ENCODE measurements around the gene ZNF280D. TPM values are rescaled to one million over a fixed set of nuclear protein-coding genes. Genes with fewer than 3 reads are reported as not detected.

The ZNF280D gene
- total RNA-seq, 1 donor from 2014 or later, result 10.0 TPM

DNA sequence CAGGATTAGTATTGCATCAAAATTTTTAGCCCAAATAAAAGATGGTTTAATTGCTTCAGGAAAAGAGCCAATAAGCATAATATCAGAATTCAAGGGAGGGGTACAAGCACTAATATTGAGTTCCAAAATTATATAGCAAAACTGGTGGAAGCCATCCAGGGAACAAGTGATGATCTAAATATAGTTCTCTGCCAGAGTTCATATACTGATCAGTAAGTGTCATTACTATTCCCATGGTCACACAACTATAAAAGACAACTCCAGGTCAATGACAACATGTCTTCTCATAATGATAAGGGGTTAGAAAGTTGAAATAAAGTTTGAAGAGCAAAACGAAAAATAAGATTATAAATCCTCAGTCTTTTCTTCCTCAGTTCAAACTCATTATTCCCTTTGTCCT is 57.4 kb downstream of the ZNF280D start:
- Mint-ChIP-seq H3K4me3 (no peak overlapping the region), H3K27me3 (ENCODE audit: low read depth) (no peaks in the 10 kb centered on the region)

DNA sequence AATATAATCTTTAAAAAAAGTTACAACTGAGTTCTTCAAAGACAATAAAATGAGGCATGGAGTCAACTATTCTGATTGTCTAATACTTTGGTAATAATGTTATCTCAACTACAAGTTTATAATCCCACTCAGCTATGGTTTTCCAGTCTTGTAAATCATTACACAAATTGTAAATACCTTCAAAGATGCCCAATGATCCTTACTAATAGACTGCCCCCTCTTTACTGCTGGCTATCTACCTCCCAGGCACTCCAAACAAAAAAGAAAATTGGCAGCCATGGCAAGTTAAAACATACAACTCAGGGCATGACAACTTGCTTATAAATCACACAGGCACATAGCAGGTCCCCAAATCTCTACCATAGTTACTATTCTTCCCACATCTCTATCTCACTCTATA is 58.5 kb downstream of the ZNF280D start:
- Mint-ChIP-seq H3K4me1 (no peaks in the 10 kb centered on the region), H3K36me3 (ENCODE audit: low read depth) (no peaks in the 10 kb centered on the region), H3K27me3 (ENCODE audit: low read depth) (no peaks in the 10 kb centered on the region), H3K9me3 (no peaks in the 10 kb centered on the region), H3K27ac (ENCODE audit: unreplicated experiment) (no peak overlapping the region), H3K4me3 (no peak overlapping the region)
- no peak for DNase-seq (ENCODE audit: low read depth, low spot score)
- TF ChIP-seq, protein P1, sequence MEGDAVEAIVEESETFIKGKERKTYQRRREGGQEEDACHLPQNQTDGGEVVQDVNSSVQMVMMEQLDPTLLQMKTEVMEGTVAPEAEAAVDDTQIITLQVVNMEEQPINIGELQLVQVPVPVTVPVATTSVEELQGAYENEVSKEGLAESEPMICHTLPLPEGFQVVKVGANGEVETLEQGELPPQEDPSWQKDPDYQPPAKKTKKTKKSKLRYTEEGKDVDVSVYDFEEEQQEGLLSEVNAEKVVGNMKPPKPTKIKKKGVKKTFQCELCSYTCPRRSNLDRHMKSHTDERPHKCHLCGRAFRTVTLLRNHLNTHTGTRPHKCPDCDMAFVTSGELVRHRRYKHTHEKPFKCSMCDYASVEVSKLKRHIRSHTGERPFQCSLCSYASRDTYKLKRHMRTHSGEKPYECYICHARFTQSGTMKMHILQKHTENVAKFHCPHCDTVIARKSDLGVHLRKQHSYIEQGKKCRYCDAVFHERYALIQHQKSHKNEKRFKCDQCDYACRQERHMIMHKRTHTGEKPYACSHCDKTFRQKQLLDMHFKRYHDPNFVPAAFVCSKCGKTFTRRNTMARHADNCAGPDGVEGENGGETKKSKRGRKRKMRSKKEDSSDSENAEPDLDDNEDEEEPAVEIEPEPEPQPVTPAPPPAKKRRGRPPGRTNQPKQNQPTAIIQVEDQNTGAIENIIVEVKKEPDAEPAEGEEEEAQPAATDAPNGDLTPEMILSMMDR (conservative IDR thresholded peaks at IDR 0.05), result no peak

More for the DNA sequence above, 57.4 kb downstream of the ZNF280D start:
- TF ChIP-seq, protein P1 (conservative IDR thresholded peaks at IDR 0.05), result no peak
- H3K4me1 Mint-ChIP-seq, result no peaks in the 10 kb centered on the region
- no peaks in the 10 kb centered on the region for H3K36me3 Mint-ChIP-seq (ENCODE audit: low read depth)
- no peak for DNase-seq (ENCODE audit: low read depth, low spot score)
- no peaks in the 10 kb centered on the region for H3K9me3 Mint-ChIP-seq
- no peak overlapping the region for H3K27ac Mint-ChIP-seq (ENCODE audit: unreplicated experiment)

DNA sequence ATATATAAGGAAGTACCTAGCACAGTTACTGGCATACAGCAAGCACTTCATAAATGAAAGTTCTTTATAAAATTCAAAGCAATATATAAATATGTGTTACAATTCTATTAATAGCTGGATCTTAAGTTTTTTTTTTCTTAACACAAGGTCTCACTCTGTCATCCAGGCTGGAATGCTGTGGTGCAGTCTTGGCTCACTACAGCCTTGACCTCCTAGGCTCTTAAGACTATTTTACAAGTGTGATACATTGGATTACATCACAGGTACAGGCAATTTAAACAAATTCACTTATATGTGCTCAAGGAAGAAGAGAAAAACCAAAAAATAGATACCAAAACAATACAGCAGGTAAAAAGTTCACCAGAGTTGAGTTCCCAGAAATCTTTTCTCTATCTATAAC is 60.6 kb downstream of the ZNF280D start:
- Mint-ChIP-seq H3K36me3 (ENCODE audit: low read depth) (no peaks in the 10 kb centered on the region), H3K4me3 (no peak overlapping the region), H3K27me3 (ENCODE audit: low read depth) (no peaks in the 10 kb centered on the region), H3K4me1 (no peaks in the 10 kb centered on the region), H3K9me3 (no peaks in the 10 kb centered on the region), H3K27ac (ENCODE audit: unreplicated experiment) (no peak overlapping the region)
- TF ChIP-seq, protein P1 (conservative IDR thresholded peaks at IDR 0.05), result no peak
- no peak for DNase-seq (ENCODE audit: low read depth, low spot score)

DNA sequence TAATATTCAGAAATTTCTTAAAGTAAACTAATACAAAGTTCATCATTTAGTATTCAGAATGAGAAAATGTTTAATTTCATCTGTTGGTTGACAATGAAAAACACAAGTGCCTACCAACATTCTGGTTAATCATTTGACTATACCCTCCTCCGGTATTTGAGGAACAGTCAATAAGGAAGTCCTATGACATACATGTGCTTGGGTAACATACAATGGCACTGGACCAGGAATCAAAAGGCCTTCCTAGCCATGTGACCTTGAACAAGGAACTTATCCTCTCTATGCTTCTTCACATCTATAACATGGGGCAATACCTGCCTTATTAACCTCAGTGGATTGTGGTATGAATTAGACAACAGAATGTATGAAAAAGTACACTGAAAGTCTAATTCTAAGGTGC is 65.8 kb downstream of the ZNF280D start:
- H3K9me3 Mint-ChIP-seq, result no peaks in the 10 kb centered on the region
- no peaks in the 10 kb centered on the region for H3K4me1 Mint-ChIP-seq
- no peaks in the 10 kb centered on the region for H3K27me3 Mint-ChIP-seq (ENCODE audit: low read depth)
- H3K36me3 Mint-ChIP-seq (ENCODE audit: low read depth), result no peaks in the 10 kb centered on the region
- no peak overlapping the region for H3K4me3 Mint-ChIP-seq
- TF ChIP-seq, protein P1 (conservative IDR thresholded peaks at IDR 0.05), result no peak
- H3K27ac Mint-ChIP-seq (ENCODE audit: unreplicated experiment), result no peak overlapping the region
- DNase-seq (ENCODE audit: low read depth, low spot score), result no peak

DNA sequence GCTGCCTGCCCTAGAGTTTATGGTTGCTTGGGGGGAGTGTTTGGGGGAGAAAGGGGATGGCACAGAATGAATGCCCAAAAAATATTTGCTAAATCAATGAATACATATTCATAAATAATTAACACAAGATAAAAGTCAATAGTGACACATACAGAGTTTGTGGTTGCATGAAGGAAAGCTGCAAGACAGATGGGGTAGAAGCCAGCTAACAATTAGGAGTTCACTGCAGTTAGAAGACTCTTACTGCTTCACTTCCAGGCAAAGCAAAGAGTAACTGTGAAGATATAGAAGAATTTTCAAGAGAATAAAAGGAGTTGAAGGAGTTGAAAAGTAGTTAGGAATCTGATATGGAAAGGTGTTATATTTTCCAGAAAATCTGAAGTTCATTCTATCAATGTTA is 72.4 kb downstream of the ZNF280D start:
- no peaks in the 10 kb centered on the region for H3K9me3 Mint-ChIP-seq

More for the DNA sequence above, 72.4 kb downstream of the ZNF280D start:
- H3K27ac Mint-ChIP-seq (ENCODE audit: unreplicated experiment), result no peak overlapping the region
- no peaks in the 10 kb centered on the region for H3K4me1 Mint-ChIP-seq
- TF ChIP-seq, protein P1 (conservative IDR thresholded peaks at IDR 0.05), result no peak
- no peaks in the 10 kb centered on the region for H3K27me3 Mint-ChIP-seq (ENCODE audit: low read depth)
- DNase-seq (ENCODE audit: low read depth, low spot score), result no peak
- H3K36me3 Mint-ChIP-seq (ENCODE audit: low read depth), result no peaks in the 10 kb centered on the region
- no peak overlapping the region for H3K4me3 Mint-ChIP-seq

Measured in neural crest cell (in vitro differentiated cells).